Psoas muscle (tissue), 8 donors: ENCODE results near the gene FAAH2. TPM values are rescaled to one million over a fixed set of nuclear protein-coding genes. Genes with fewer than 3 reads are reported as not detected.

Experiments used
- ATAC-seq, 4 donors: fragments of 200-7000 bp; cut with Tn5 transposase; one replicate each; pipeline ENCODE4 v1.9.1; 2020; ENCODE audit warnings: moderate library complexity in 3 of 4, mild to moderate bottlenecking in 2 of 4
- DNase-seq, 2 donors: peaks; one replicate each; pipeline ENCODE4 v3.0.0-alpha.2; 2020
- H3K27ac ChIP-seq: fragments of 200-600 bp; one replicate; pipeline ENCODE4 v1.8.0; 2022
- H3K27me3 ChIP-seq, 3 donors: fragments of 200-600 bp in 1 of 3; one replicate each; pipeline versions ENCODE4 v1.6.1 to v1.8.0; 2013 to 2022; ENCODE audit warnings: low read length in 2 of 3, mild to moderate bottlenecking in 2 of 3, moderate library complexity in 1 of 3; ENCODE audit not compliant: insufficient read depth in 3 of 3
- H3K36me3 ChIP-seq, 2 donors: fragments of 200-600 bp in 1 of 2; one replicate each; pipeline versions ENCODE4 v1.6.1 to v1.8.0; 2013 to 2022; ENCODE audit warnings: low read depth in 1 of 2, mild to moderate bottlenecking in 1 of 2, moderate library complexity in 1 of 2; ENCODE audit not compliant: insufficient read depth in 1 of 2
- H3K4me1 ChIP-seq: fragments of 200-600 bp; one replicate; pipeline ENCODE4 v1.8.0; 2022
- H3K4me3 ChIP-seq: fragments of 200-600 bp; one replicate; pipeline ENCODE4 v1.8.0; 2022; ENCODE audit warnings: mild to moderate bottlenecking
- H3K9me3 ChIP-seq: fragments of 200-600 bp; one replicate; pipeline ENCODE4 v1.8.0; 2022
- WGBS, 3 donors: extraction: QIAGEN DNeasy Blood & Tissue Kit; methylation state at CpG; one replicate each; pipeline versions ENCODE4 v1.1.6 to v1.1.7; 2013; 5-methylcytosine and 5-hydroxymethylcytosine counted together
- intact Hi-C, 2 donors: fragments of 100-400 bp; cut with DNase I; formaldehyde crosslinking; loops; one replicate each; pipeline versions ENCODE4 v1.11.0 to v1.14.2; 2022
- long read RNA-seq, 2 donors: library from polyadenylated mRNA; unstranded; transcript quantifications; one replicate each; pipeline ENCODE4 v2.0.0, GENCODE V29; 2021
- polyA plus RNA-seq, 3 donors: library from polyadenylated mRNA; stranded (reverse); fragments of 200-250 nt; gene quantifications; one replicate each; pipeline ENCODE4 v1.2.3, GENCODE V29; 2013
- total RNA-seq, 4 donors: library from RNA; stranded (reverse); fragmentation: NEBNext Ultra II Directional in 2 of 4; extraction: Animal tissue kit (Norgen Biotek cat#: 25700) in 2 of 4; gene quantifications; one replicate each; pipeline versions ENCODE4 v1.2.1 to v1.2.4, GENCODE V29; 2021 to 2023
- TF ChIP-seq, protein P1 (sequence below): fragments of 200-600 bp; IDR thresholded peaks from one replicate; pipeline ENCODE4 v1.8.0; 2022; ENCODE audit warnings: antibody characterized with exemption
- donor health status: healthy with polysubstance abuse.
- donor health status: DM: no; HTN: no; CAD: no; lungs with moderate emphysema.
- donor health status: Bipolar disorder and iron deficiency.
- donor health status: healthy.
- donor health status: DM: yes; HTN: yes; CAD: no.
- donor health status: DM: no; HTN: no; CAD: no.
- donor health status: DM: no; HTN: no; CAD: no.
- donor health status: DM: yes; HTN: yes; CAD: no.

The FAAH2 gene, protein sequence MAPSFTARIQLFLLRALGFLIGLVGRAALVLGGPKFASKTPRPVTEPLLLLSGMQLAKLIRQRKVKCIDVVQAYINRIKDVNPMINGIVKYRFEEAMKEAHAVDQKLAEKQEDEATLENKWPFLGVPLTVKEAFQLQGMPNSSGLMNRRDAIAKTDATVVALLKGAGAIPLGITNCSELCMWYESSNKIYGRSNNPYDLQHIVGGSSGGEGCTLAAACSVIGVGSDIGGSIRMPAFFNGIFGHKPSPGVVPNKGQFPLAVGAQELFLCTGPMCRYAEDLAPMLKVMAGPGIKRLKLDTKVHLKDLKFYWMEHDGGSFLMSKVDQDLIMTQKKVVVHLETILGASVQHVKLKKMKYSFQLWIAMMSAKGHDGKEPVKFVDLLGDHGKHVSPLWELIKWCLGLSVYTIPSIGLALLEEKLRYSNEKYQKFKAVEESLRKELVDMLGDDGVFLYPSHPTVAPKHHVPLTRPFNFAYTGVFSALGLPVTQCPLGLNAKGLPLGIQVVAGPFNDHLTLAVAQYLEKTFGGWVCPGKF
- total RNA-seq (under 1 TPM in 1 of 4 donors, not detected in 3; 0.32 TPM), polyA plus RNA-seq (under 1 TPM in 2 of 3 donors, not detected in 1; 0.06 to 0.39 TPM)
- long read RNA-seq, donor 1: 0 reads
- long read RNA-seq, donor 2: 0 reads

DNA sequence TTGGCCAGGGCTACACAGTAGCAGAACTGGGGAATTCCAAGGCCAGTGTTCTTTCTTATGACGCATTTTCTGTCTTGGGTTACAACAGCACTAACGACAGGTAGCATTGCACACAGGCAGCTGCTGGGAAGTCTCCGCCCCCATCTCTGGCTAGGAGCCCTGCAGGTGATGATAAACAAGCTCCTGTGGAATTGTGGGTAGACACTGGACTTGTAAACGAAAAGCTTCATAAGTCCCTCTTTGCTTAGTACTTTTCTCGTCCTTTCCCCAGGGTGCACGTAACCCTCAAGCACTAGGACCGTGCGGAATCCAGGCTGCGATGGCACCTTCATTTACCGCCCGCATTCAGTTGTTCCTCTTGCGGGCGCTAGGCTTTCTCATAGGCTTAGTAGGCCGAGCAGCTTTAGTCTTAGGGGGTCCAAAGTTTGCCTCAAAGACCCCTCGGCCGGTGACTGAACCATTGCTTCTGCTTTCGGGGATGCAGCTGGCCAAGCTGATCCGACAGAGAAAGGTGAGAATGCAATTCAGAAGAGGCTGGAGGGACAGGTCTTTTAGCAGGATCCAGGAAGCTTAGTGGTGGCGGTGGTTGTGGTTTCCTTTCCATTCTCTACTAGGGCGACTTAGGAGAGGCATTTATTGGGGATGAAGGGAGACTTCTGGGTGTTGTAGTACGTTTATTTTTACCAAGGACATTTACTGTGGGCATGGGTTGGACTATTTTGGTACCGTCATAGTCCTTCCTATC is at the start of gene FAAH2:
Gene FAAH2 (plus strand): TSS at position 200 of the 745 bp plus-strand sequence. CDS start 120 bp downstream, at position 320.
- Histone ChIP-seq H3K27ac (no peak within 1 kb of the TSS), H3K9me3 (peaks cover 3% of the 10 kb centered on the region), H3K4me3 (no peak within 1 kb of the TSS), H3K27me3 (peaks cover 0 to 20% (median 0%) of the 10 kb centered on the region in 3 donors), H3K36me3 (no peaks in the 10 kb centered on the region), H3K4me1 (no peaks in the 10 kb centered on the region)
- no peak for ATAC-seq
- TF ChIP-seq, protein P1, sequence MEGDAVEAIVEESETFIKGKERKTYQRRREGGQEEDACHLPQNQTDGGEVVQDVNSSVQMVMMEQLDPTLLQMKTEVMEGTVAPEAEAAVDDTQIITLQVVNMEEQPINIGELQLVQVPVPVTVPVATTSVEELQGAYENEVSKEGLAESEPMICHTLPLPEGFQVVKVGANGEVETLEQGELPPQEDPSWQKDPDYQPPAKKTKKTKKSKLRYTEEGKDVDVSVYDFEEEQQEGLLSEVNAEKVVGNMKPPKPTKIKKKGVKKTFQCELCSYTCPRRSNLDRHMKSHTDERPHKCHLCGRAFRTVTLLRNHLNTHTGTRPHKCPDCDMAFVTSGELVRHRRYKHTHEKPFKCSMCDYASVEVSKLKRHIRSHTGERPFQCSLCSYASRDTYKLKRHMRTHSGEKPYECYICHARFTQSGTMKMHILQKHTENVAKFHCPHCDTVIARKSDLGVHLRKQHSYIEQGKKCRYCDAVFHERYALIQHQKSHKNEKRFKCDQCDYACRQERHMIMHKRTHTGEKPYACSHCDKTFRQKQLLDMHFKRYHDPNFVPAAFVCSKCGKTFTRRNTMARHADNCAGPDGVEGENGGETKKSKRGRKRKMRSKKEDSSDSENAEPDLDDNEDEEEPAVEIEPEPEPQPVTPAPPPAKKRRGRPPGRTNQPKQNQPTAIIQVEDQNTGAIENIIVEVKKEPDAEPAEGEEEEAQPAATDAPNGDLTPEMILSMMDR: no peak
- intact Hi-C loops: no loop called here
- DNase-seq: peak in 1 of 2 donors; percentile 21
- 4 to 17% (median 8%) methylated on average over 22 of the region's 22 CpGs for WGBS, 3 donors

DNA sequence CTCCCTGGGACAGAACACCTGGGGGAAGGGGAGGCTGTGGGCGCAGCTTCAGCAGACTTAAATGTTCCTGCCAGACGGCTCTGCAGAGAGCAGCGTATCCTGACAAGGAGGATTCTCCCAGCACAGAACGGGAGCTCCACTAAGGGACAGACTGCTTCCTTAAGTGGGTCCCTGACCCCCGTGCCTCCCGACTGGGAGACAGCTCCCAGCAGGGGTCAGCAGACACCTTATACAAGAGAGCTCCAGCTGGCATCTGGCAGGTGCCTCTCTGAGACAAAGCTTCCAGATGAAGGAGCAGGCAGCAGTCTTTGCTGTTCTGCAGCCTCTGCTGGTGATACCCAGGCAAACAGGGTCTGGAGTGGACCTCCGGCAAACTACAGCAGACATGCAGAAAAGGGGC is 44.5 kb upstream of the FAAH2 start:
- no peak for ATAC-seq
- Histone ChIP-seq H3K9me3 (no peaks in the 10 kb centered on the region), H3K27ac (no peak overlapping the region), H3K27me3 (no peaks in the 10 kb centered on the region), H3K36me3 (no peaks in the 10 kb centered on the region), H3K4me3 (no peak overlapping the region), H3K4me1 (no peaks in the 10 kb centered on the region)
- WGBS, 3 donors: 76 to 95% (median 85%) methylated on average over 6 to 7 of the region's 7 CpGs
- TF ChIP-seq, protein P1: no peak
- DNase-seq: no peak
- intact Hi-C loops: no loop called here

DNA sequence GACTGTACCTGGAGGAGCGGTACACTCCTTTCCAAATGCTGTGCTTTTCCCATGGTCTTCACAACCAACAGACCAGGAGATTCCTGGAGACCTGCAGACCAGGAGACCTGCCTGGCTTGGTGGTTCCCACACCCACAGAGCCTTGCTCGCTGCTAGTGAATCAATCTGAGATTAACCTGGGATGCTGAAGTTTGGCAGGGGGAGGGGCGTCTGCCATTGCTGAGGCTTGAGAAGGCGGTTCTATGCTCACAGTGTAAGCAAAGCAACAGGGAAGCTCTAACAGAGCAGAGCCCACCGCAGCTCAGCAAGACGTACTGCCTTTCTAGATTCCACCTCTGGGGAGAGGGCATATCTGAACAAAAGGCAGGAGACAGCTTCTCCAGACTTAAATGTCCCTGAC is 34.5 kb upstream of the FAAH2 start:
- WGBS, 3 donors: 71 to 98% (median 97%) methylated on average over 5 to 6 of the region's 6 CpGs
- no peaks in the 10 kb centered on the region for H3K4me1 ChIP-seq
- no peaks in the 10 kb centered on the region for H3K27me3 ChIP-seq
- H3K36me3 ChIP-seq: no peaks in the 10 kb centered on the region
- no peak overlapping the region for H3K27ac ChIP-seq
- peaks cover 20% of the 10 kb centered on the region for H3K9me3 ChIP-seq
- no peak for ATAC-seq
- intact Hi-C loops: no loop called here
- TF ChIP-seq, protein P1: no peak
- H3K4me3 ChIP-seq: no peak overlapping the region
- peak in 1 of 2 donors; percentile 17 for DNase-seq

DNA sequence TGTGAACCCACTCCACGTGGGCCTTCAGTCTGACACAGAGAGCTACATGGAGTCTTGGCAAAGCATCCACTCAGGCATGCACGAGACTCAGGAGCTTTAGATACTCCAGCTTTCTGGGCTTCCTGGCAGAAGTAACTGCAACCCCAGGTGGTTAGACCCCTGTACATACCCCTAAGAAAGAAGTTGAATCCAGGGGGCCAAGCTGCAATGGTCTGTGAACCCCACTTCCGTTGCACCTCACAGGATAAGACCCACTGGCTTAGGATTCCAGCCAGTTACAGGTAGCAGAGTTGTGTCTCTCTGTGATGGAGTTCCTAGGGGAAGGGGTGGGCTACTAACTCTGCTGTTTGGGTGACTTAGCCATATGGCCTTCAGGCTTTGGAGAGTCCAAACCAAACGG is 21.4 kb upstream of the FAAH2 start:
- intact Hi-C loops: no loop called here
- Histone ChIP-seq H3K36me3 (no peaks in the 10 kb centered on the region), H3K4me1 (no peaks in the 10 kb centered on the region), H3K27ac (no peak overlapping the region), H3K4me3 (no peak overlapping the region), H3K9me3 (peaks cover 36% of the 10 kb centered on the region), H3K27me3 (peaks cover 0 to 6% (median 0%) of the 10 kb centered on the region in 3 donors)
- TF ChIP-seq, protein P1: no peak
- ATAC-seq (no peak), DNase-seq (no peak)
- 53 to 79% (median 78%) methylated on average over 4 of the region's 4 CpGs for WGBS, 3 donors
